Caco-2 (cell line): ENCODE measurements around the gene HOXA11. TPM values are rescaled to one million over a fixed set of nuclear protein-coding genes. Genes with fewer than 3 reads are reported as not detected.

Experiments used
- BruUV-seq: library from RNA; stranded (reverse); fragments of 400-500 nt; replicated peaks from 2 replicates; lab custom pipeline; 2021; lab: Mats Ljungman, UMichigan
- CTCF ChIA-PET: fragments of 300-600 bp; sonication (Branson Sonifier 250); formaldehyde crosslinking; loops from one replicate; lab custom pipeline; 2022; ENCODE audit warnings: antibody characterized with exemption; lab: Charles Lee
- POLR2A ChIA-PET: fragments of 300-600 bp; sonication (Branson Sonifier 250); formaldehyde crosslinking; loops from one replicate; lab custom pipeline; 2022; ENCODE audit warnings: antibody characterized with exemption; lab: Charles Lee
- DNase-seq, 2 experiments: peaks; one replicate each; pipeline versions ENCODE4 v3.0.0 to v3.0.0-alpha.2; 2020 to 2022
- H3K27me3 ChIP-seq: replicated peaks from 2 replicates; pipeline ENCODE4 v1.6.0; 2011; ENCODE audit warnings: low read length; ENCODE audit not compliant: control insufficient read depth, insufficient read depth
- H3K36me3 ChIP-seq: 2 replicates; pipeline ENCODE4 v1.5.1; 2011; ENCODE audit warnings: low read length; ENCODE audit not compliant: control insufficient read depth, insufficient read depth
- H3K4me1 ChIP-seq: fragments of 250-450 bp; sonication (Bioruptor Pico); 2 replicates; pipeline ENCODE4 v1.5.1; 2020; ENCODE audit warnings: mild to moderate bottlenecking
- H3K4me3 ChIP-seq: 2 replicates; pipeline ENCODE4 v1.5.1; 2011; ENCODE audit warnings: low read depth, mild to moderate bottlenecking, control low read depth, low read length
- H3K9me3 ChIP-seq: fragments of 250-450 bp; sonication (Bioruptor Pico); 2 replicates; pipeline ENCODE4 v1.5.1; 2020; ENCODE audit warnings: mild to moderate bottlenecking, moderate library complexity
- H3K27ac Mint-ChIP-seq: one replicate; pipeline ENCODE4 v1.8.0; 2022; ENCODE audit warnings: mixed read lengths; ENCODE audit not compliant: unreplicated experiment
- H3K27me3 Mint-ChIP-seq: one replicate; pipeline ENCODE4 v1.8.0; 2022; ENCODE audit warnings: mixed read lengths; ENCODE audit not compliant: insufficient read depth, unreplicated experiment
- H3K36me3 Mint-ChIP-seq: one replicate; pipeline ENCODE4 v1.8.0; 2022; ENCODE audit warnings: mild to moderate bottlenecking, mixed read lengths; ENCODE audit not compliant: insufficient read depth, unreplicated experiment
- H3K4me1 Mint-ChIP-seq: one replicate; pipeline ENCODE4 v1.8.0; 2022; ENCODE audit warnings: low read depth, mixed read lengths; ENCODE audit not compliant: unreplicated experiment
- H3K4me3 Mint-ChIP-seq: one replicate; pipeline ENCODE4 v1.8.0; 2022; ENCODE audit warnings: mild to moderate bottlenecking, moderate library complexity, mixed read lengths; ENCODE audit not compliant: unreplicated experiment
- H3K9me3 Mint-ChIP-seq: one replicate; pipeline ENCODE4 v1.8.0; 2022; ENCODE audit warnings: mixed read lengths; ENCODE audit not compliant: unreplicated experiment
- CTCF ChIP-seq, 2 experiments: fragments of 200-600 bp in 1 of 2; IDR thresholded peaks; 1 replicate in 1 of 2; 2 replicates in 1 of 2; pipeline versions ENCODE4 v1.5.1 to v1.8.0; 2011 to 2022; ENCODE audit warnings: antibody characterized with exemption in 1 of 2, control low read depth in 1 of 2, inconsistent platforms in 1 of 2, low read depth in 1 of 2, low read length in 1 of 2, mild to moderate bottlenecking in 1 of 2, moderate library complexity in 1 of 2; ENCODE audit not compliant: insufficient read depth in 1 of 2, severe bottlenecking in 1 of 2, unreplicated experiment in 1 of 2
- intact Hi-C: fragments of 100-400 bp; cut with micrococcal nuclease; formaldehyde crosslinking; loops from one replicate; pipeline ENCODE4 v1.10.0; 2022; ENCODE audit not compliant: unreplicated experiment
- total RNA-seq: library from RNA; stranded (reverse); gene quantifications from 2 replicates; pipeline ENCODE4 v1.2.3, GENCODE V29; 2022

HOXA11 gene
- total RNA-seq, 1 experiment from 2014 or later, result 0.73 TPM

- no peaks in the 10 kb centered on the region; the same call in 1 of the 2 replicates for H3K27me3 ChIP-seq
- CTCF ChIA-PET, result interaction anchor here (1.0 to 1.4 kb wide), 2 partner anchors 11 to 28 kb away, joined by 3 to 5 read pairs; no protein-coding TSS in a partner anchor
Measured at GRCh38 chr7:27207348-27207985, 22.4 kb upstream of the HOXA11 start.

GRCh38 chr7:27205325-27206280, 20.6 kb upstream of the HOXA11 start:
- intact Hi-C loops, result no loop called here
- Mint-ChIP-seq H3K4me3 (peak overlapping the region; percentile 48), H3K4me1 (peaks cover 11% of the 10 kb centered on the region), H3K9me3 (no peaks in the 10 kb centered on the region), H3K27ac (no peak overlapping the region), H3K36me3 (no peaks in the 10 kb centered on the region), H3K27me3 (peaks cover 5% of the 10 kb centered on the region)
- no peak for DNase-seq
- Histone ChIP-seq H3K36me3 (no peaks in the 10 kb centered on the region), H3K9me3 (no peaks in the 10 kb centered on the region), H3K4me3 (peak overlapping the region; percentile 17), H3K4me1 (peaks cover 12% of the 10 kb centered on the region), H3K27me3 (no peaks in the 10 kb centered on the region; the same call in 1 of the 2 replicates)
- CTCF ChIA-PET, result no interaction called here
- BruUV-seq, result no TSS peak
- POLR2A ChIA-PET, result no interaction called here
- no peak for TF ChIP-seq CTCF (IDR thresholded peaks at IDR 0.05; ENCODE audit: insufficient read depth in 1 of 2, low read depth in 1 of 2, low read length in 1 of 2, severe bottlenecking in 1 of 2, unreplicated experiment in 1 of 2)

More at GRCh38 chr7:27207348-27207985, 22.4 kb upstream of the HOXA11 start:
- no peak for DNase-seq
- TF ChIP-seq CTCF (IDR thresholded peaks at IDR 0.05; ENCODE audit: insufficient read depth in 1 of 2, low read depth in 1 of 2, low read length in 1 of 2, severe bottlenecking in 1 of 2, unreplicated experiment in 1 of 2), result no peak
- BruUV-seq, result no TSS peak
- H3K27me3 Mint-ChIP-seq, result peaks cover 5% of the 10 kb centered on the region
- Histone ChIP-seq H3K36me3 (no peaks in the 10 kb centered on the region), H3K4me3 (no peak overlapping the region), H3K9me3 (no peaks in the 10 kb centered on the region), H3K4me1 (peaks cover 22% of the 10 kb centered on the region)
- intact Hi-C loops, result no loop called here
- no peaks in the 10 kb centered on the region for H3K9me3 Mint-ChIP-seq
- H3K27ac Mint-ChIP-seq, result no peak overlapping the region
- POLR2A ChIA-PET, result no interaction called here
- peaks cover 28% of the 10 kb centered on the region for H3K4me1 Mint-ChIP-seq
- H3K4me3 Mint-ChIP-seq, result no peak overlapping the region
- H3K36me3 Mint-ChIP-seq, result no peaks in the 10 kb centered on the region

GRCh38 chr7:27204851-27205322, 19.9 kb upstream of the HOXA11 start:
- peak overlapping the region; percentile 48 for H3K4me3 Mint-ChIP-seq
- peaks cover 6% of the 10 kb centered on the region for H3K4me1 Mint-ChIP-seq
- BruUV-seq, result no TSS peak
- no peak overlapping the region for H3K27ac Mint-ChIP-seq
- no peaks in the 10 kb centered on the region for H3K36me3 Mint-ChIP-seq
- POLR2A ChIA-PET, result interaction anchor here (0.6 kb wide), 1 partner anchor 76 kb away, joined by 3 read pairs; no protein-coding TSS in a partner anchor
- no peak for TF ChIP-seq CTCF (IDR thresholded peaks at IDR 0.05; ENCODE audit: insufficient read depth in 1 of 2, low read depth in 1 of 2, low read length in 1 of 2, severe bottlenecking in 1 of 2, unreplicated experiment in 1 of 2)
- H3K27me3 ChIP-seq, result no peaks in the 10 kb centered on the region; the same call in 1 of the 2 replicates
- peak overlapping the region; percentile 17 for H3K4me3 ChIP-seq
- no peaks in the 10 kb centered on the region for H3K9me3 Mint-ChIP-seq
- no peaks in the 10 kb centered on the region for H3K9me3 ChIP-seq
- CTCF ChIA-PET, result no interaction called here
- no peak for DNase-seq
- H3K36me3 ChIP-seq, result no peaks in the 10 kb centered on the region
- intact Hi-C loops, result no loop called here
- peaks cover 4% of the 10 kb centered on the region for H3K4me1 ChIP-seq
- peaks cover 5% of the 10 kb centered on the region for H3K27me3 Mint-ChIP-seq
